HG03378 (cell line): Measurements from ENCODE around the gene ZSCAN10.

Source experiments
- ATAC-seq: cut with Tn5 transposase; IDR thresholded peaks from one replicate; pipeline ENCODE4 v1.9.1; 2021; ENCODE audit warnings: mild to moderate bottlenecking, moderate library complexity; ENCODE audit not compliant: unreplicated experiment

The ZSCAN10 gene

DNA sequence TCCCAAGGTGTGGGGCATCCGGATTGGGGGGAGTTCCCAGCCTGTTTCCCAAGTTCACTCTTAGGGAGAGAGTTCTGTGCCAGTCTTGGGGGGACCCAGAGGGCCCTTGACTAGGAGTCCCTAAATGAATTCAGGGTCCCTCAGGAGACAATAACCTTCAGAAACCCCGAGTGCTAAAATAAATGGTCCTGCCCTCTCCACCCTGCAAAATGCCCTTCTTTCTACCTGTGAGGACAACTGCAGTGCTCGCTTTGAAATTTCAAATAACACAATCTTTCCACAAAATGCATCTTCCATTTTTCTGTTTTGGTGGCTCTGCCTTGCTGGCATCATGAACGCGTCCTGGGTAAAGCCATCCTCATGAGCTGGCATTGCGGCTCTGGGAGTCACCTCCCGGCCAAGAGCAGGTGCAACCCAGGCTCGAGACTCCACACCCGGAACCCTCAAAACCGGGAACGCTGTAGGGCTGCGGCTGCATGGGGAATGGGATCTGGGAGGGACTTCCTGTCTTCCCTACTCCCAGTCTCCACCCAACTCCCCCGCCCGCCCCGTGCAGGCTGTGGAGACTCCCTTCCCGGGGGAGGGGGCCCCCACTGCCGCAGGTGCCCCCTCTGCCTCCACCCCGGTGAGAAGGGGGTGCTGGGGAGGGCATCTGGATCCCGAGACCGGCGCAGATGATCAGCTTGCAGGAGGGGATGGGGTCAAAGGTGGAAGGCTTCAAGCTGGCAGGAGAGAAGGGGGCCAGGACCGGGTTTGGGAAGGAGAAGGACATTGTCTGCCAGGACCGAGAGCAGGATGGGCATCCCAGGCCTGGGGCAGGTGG lies 13.2 kb upstream of the ZSCAN10 start, which contains the start of gene ZNF205:
ZNF205 (plus strand) TSS at position 529 of the 823 bp plus-strand sequence. CDS start 845 bp downstream, outside the sequence.
- ATAC-seq = no peak

DNA sequence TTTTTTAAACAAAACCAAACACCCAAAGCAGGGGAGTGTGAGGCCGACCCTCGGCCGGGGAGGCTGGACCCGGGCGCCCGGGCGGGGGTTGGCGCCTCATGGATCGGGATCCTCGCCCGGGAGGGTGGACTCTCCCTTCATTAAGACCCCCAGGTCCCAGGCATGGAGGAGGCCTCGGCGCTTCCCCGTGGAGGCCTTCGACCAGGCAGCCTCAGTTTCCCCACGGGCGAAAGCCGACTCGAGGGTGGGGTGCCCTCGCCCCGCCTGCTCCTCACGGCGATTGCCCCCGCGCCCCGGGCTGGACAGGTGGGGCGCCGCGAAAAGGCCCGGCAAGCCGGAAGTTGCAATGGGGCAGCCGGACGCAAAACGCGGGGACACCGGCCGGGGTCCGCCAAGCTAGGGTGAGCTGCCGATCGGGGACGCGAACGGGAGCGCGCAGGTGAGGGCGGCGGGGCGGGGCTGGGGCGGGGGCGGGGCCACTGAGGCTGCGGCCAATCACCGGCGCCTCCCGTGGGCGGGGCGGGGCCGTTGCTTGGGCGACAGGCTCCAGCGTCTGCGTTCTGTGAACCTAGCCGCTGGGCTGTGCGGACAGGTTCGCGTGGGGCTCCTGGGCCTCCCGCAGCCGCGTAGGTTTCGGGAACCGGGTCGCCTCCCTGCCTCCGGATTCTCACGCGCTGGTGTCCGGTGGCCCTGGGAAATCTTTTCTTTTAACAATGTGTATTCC lies 7.3 kb upstream of the ZSCAN10 start:
- no peak for ATAC-seq

GRCh38 chr16:3101841-3102470 lies 2.9 kb upstream of the ZSCAN10 start:
- no peak for ATAC-seq

GRCh38 chr16:3101018-3101840 lies 2.1 kb upstream of the ZSCAN10 start:
- no peak for ATAC-seq

DNA sequence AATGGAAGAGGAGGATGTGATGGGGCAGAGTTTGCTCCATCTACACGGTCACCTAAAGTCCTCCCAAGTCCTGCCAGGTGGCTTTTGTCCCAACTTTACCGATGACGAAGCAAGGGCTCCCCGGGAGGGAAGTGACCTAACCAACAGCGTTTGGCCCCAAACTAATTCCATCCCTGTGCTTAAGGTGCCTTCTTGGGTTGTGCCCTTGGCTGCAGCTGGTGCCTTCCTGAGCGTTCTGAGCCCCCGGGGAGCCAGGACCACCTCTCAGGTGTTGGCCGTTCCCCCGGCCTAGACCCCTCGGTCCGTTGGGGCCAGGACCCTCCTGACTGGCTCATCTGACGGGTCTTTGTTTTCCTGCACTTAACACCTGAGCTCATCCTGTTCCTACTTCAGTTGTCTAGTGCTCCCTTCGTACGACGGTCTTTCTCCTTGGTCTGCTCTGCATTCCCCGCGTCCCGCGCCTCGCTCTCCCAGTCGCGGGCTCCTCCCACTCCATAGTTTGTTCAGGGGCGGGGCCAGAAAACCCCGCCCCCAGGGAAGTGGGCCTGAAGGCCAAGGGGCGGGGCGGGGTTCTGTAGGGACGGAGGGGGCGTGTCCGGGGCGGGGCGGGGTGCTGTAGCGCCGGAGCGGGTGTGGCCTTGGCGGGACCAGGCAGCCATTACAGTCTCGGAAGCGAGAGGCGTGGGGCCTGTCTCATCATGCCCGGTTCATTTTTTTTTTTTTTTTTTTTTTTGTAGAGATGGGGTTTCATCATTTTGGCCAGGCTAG lies 822 bp upstream of the ZSCAN10 start:
- no peak for ATAC-seq

DNA sequence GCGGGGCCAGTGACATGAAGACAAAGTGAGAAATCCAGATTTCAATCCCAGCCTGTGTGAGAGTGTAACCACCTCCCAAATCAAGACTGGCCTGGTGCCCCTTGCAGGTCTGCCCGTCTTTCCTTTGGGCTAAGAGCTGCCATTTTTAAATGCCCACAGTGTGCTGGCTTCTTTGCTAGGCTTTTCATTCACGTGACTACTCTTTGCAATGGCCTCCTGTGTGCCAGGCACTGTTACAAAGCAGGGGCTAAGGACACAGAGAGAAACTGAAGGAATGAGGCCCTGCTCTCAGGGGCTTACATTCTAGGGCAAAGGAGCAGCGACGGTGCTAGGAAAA lies 269 bp upstream of the ZSCAN10 start:
- ATAC-seq = no peak

GRCh38 chr16:3097266-3097665 lies 1.8 kb downstream of the ZSCAN10 start:
- no peak for ATAC-seq

DNA sequence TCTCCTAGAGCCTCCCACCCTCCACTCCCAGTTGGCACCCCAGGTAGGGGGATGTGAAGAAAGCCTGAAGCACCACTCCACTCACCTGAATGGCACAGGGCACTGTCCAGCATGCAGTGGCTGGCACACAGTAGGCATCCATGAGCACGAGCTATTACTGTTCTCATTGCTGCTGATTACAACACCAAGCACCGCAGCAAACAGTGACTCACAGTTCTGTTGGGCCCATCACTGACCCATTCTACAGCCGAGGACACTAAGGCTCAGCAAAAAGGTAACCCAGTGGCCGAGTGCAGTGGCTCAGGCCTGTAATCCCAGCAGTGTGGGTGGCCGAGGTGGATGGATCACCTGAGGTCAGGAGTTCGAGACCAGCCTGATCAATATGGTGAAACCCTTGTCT lies 2.7 kb downstream of the ZSCAN10 start:
- ATAC-seq = no peak

- peak; percentile 53 for ATAC-seq
Measured at GRCh38 chr16:3095869-3096268, 3.2 kb downstream of the ZSCAN10 start.

DNA sequence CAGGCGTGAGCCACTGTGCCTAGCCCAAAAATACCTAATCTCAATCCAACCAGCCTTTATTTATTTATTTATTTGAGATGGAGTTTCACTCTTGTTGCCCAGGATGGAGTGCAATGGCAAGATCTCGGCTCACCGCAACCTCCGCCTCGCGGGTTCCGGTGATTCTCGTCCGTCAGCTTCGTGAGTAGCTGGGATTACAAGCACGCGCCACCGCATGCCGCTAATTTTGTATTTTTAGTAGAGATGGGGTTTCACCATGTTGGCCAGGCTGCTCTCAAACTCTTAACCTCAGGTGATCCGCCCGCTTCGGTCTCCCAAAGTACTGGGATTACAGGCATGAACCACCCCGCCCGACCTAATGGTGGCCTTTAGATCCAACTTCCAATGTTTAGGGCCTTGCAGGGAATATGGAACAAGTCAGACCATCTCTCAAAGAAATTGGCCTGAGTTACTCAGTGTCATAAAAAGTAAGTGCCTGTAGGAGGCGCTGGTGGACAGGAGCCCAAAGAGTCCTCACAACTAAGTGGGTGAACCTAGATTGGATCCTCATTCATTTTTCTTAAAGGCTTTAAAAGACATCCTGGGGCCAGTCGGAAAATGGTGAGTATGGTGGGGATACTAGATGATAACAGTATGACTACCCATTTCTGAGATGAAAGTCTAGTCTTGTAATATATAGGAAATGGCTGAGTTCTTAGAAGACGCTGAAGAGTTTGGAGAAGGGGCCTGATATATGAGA lies 4.6 kb downstream of the ZSCAN10 start:
- ATAC-seq = no peak

GRCh38 chr16:3092501-3092941 lies 6.6 kb downstream of the ZSCAN10 start:
- ATAC-seq = no peak

- no peak for ATAC-seq
Measured at GRCh38 chr16:3091551-3091950, 7.5 kb downstream of the ZSCAN10 start.

DNA sequence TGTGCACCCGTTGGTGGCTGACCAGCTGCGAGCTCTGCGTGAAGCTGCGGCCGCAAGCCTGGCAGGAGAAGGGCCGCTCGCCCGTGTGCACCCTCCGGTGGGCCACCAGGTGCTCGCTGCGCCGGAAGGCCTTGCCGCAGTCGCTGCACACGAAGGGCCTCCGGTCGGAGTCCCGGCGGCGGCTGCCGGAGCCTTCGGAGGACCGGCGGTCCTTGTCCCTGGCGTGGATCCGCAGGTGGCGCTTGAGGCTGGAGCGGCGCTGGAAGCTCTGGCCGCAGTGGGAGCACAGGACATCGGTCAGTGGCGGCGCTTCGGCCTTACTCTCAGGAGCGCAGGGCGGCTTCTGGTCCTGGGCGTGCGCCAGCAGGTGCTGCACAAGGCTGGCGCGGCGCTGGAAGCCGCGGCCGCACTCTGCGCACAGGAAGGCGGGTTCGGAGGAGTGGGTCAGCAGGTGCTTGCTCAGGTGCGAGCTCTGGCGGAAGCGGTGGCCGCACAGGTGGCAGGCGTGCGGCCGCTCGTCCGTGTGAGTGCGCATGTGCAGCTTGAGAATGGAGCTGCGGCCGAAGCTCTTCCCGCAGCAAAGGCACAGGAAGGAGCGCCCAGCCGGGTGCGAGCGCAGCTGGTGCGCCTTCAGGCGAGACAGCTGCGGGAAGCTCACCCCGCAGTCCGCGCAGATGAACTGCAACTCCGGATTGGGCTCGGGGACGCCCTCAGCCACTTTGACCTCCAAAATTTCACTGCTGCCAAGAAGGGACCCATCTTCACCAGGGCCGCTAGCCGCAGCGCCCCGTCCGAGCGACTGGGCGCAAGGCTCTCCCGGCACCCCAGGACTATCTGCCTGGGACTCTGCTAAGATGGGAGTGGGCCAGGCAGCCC lies 9.1 kb downstream of the ZSCAN10 start:
- no peak for ATAC-seq

DNA sequence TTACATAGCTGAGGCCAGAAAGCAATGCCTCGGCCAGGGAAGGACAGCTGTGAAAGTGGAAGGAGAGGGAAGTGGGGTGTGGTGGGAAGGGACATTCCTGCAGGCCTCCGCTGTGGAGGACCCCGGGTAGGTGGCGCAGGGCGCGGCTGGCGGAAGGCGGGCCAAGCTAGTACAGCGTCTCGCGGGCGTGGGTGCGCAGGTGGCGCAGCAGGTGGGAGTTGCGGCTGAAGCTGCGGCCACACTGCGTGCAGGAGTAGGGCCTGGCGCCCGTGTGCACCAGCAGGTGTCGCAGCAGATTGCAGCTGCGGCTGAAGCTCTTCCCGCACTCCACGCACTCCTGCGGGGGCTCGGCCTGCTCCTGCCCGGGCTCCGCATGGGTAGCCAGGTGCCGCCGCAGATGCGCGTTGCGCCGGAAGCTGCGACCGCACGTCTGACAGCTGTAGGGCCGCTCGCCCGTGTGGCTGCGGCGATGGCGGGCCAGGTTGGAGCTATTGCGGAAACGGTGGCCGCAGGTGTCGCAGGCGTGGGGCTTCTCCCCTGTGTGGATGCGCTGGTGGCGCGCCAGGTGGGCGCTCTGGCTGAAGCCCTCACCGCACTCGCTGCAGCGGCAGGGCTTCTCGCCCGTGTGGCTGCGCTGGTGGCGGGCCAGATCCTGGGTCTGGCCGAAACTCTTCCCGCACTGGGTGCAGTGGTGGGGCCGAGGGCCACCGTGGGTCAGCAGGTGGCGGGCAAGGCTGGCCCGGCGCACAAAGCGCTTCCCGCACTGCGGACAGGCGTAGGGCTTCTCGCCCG lies 10.0 kb downstream of the ZSCAN10 start:
- no peak for ATAC-seq

- no peak for ATAC-seq
Measured at GRCh38 chr16:3088450-3088849, 10.6 kb downstream of the ZSCAN10 start.

- ATAC-seq = no peak
Measured at GRCh38 chr16:3087243-3088235, 11.6 kb downstream of the ZSCAN10 start.
